GM12878 (cell line): ENCODE data around the gene PRPF18. TPM values are rescaled to one million over a fixed set of nuclear protein-coding genes. Genes with fewer than 3 reads are reported as not detected.

Experiments
- ATAC-seq: fragments of 200-7000 bp; cut with Tn5 transposase; 3 replicates; pipeline ENCODE4 v1.9.1; 2020; ENCODE audit warnings: mild to moderate bottlenecking, moderate library complexity
- BruUV-seq: library from RNA; stranded (reverse); fragments of 400-500 nt; replicated peaks from 2 replicates; lab custom pipeline; 2021; lab: Mats Ljungman, UMichigan
- CTCF ChIA-PET: fragments of 300-600 bp; sonication (Branson Sonifier 250); formaldehyde crosslinking; extraction: SDS; loops from one replicate; lab custom pipeline; 2021; ENCODE audit warnings: inconsistent platforms; lab: Yijun Ruan, JAX
- POLR2A ChIA-PET: fragments of 350-600 bp; formaldehyde crosslinking; extraction: SDS; loops from one replicate; lab custom pipeline; 2021; ENCODE audit warnings: inconsistent platforms; lab: Charles Lee
- RAD21 ChIA-PET: fragments of 300-600 bp; sonication (Branson Sonifier 250); formaldehyde crosslinking; loops from one replicate; lab custom pipeline; 2023; ENCODE audit warnings: antibody characterized with exemption; ENCODE audit not compliant: unreplicated experiment; lab: Charles Lee
- SMC1A ChIA-PET: fragments of 300-600 bp; sonication (Branson Sonifier 250); formaldehyde crosslinking; loops from one replicate; lab custom pipeline; 2023; ENCODE audit not compliant: unreplicated experiment, uncharacterized antibody; lab: Charles Lee
- DNase-seq: peaks from one replicate; pipeline ENCODE4 v3.0.0-alpha.2; 2011; ENCODE audit warnings: low read depth, low spot score
- FAIRE-seq: peaks from 3 replicates; lab custom pipeline; 2011; peaks lifted over from hg19 to GRCh38; lab: Jason Lieb, UNC
- H2AFZ ChIP-seq: 2 replicates; pipeline ENCODE4 v1.6.0; 2011; ENCODE audit warnings: low read depth, low read length, control low read depth; ENCODE audit not compliant: control insufficient read depth
- H3K27ac ChIP-seq: 2 replicates; pipeline ENCODE4 v1.5.1; 2011; ENCODE audit warnings: control low read depth; ENCODE audit not compliant: control insufficient read depth, insufficient read depth
- H3K27me3 ChIP-seq, 2 experiments: replicated peaks in 1 of 2; 2 replicates each; pipeline versions ENCODE4 v1.6.0 to v1.6.1; 2011; ENCODE audit warnings: low read length in 1 of 2; ENCODE audit not compliant: control insufficient read depth in 2 of 2, insufficient read depth in 2 of 2
- H3K36me3 ChIP-seq, 2 experiments: 2 replicates each; pipeline ENCODE4 v1.5.1; 2011; ENCODE audit warnings: low read length in 1 of 2; ENCODE audit not compliant: control insufficient read depth in 2 of 2, insufficient read depth in 2 of 2
- H3K4me1 ChIP-seq: 2 replicates; pipeline ENCODE4 v1.6.1; 2011; ENCODE audit warnings: mild to moderate bottlenecking, low read length, moderate library complexity, mixed read lengths; ENCODE audit not compliant: control insufficient read depth, insufficient read depth
- H3K4me2 ChIP-seq: 2 replicates; pipeline ENCODE4 v1.6.0; 2011; ENCODE audit warnings: control low read depth; ENCODE audit not compliant: control insufficient read depth, insufficient read depth
- H3K4me3 ChIP-seq: fragments of 200-600 bp; sonication (generic); 2 replicates; pipeline ENCODE4 v1.5.1; 2016
- H3K79me2 ChIP-seq: 2 replicates; pipeline ENCODE4 v1.6.0; 2011; ENCODE audit warnings: low read length; ENCODE audit not compliant: control insufficient read depth, insufficient read depth
- H3K9ac ChIP-seq: 2 replicates; pipeline ENCODE4 v1.8.0; 2011; ENCODE audit warnings: low read length, control low read depth, mixed read lengths; ENCODE audit not compliant: control insufficient read depth, insufficient read depth
- H3K9me3 ChIP-seq: replicated peaks from 3 replicates; pipeline ENCODE4 v1.5.1; 2011; ENCODE audit warnings: mild to moderate bottlenecking, low read length; ENCODE audit not compliant: control insufficient read depth, insufficient read depth
- H4K20me1 ChIP-seq: 2 replicates; pipeline ENCODE4 v1.6.0; 2011; ENCODE audit not compliant: control insufficient read depth, insufficient read depth
- CEBPZ ChIP-seq: fragments of 150-350 bp; IDR thresholded peaks from 2 replicates; pipeline ENCODE4 v1.6.1; 2016; ENCODE audit warnings: low read depth, low read length
- IKZF1 ChIP-seq: fragments of 450-650 bp; conservative IDR thresholded peaks from 2 replicates; pipeline ENCODE4 v1.6.1; 2017; ENCODE audit warnings: antibody characterized with exemption, mild to moderate bottlenecking
- JUNB ChIP-seq: IDR thresholded peaks from 2 replicates; pipeline ENCODE4 v1.6.1; 2016; ENCODE audit warnings: antibody characterized with exemption, mild to moderate bottlenecking
- MTA2 ChIP-seq: fragments of 450-650 bp; IDR thresholded peaks from 2 replicates; pipeline ENCODE4 v1.6.1; 2016; ENCODE audit warnings: low read depth, mild to moderate bottlenecking, moderate library complexity
- PBX3 ChIP-seq: IDR thresholded peaks from 2 replicates; pipeline ENCODE4 v1.6.1; 2011; ENCODE audit warnings: mild to moderate bottlenecking, low read depth, low read length, moderate library complexity; ENCODE audit not compliant: insufficient replicate concordance
- RUNX3 ChIP-seq: IDR thresholded peaks from 2 replicates; pipeline ENCODE4 v1.6.1; 2012; ENCODE audit warnings: low read length, inconsistent platforms
- SUZ12 ChIP-seq: fragments of 200-600 bp; sonication (generic); IDR thresholded peaks from one replicate; pipeline ENCODE4 v1.6.1; 2018; ENCODE audit warnings: antibody characterized with exemption, mild to moderate bottlenecking; ENCODE audit not compliant: unreplicated experiment
- TARDBP ChIP-seq: IDR thresholded peaks from 2 replicates; pipeline ENCODE4 v1.6.1; 2016; ENCODE audit warnings: borderline replicate concordance
- ZNF384 ChIP-seq: IDR thresholded peaks from 2 replicates; pipeline ENCODE4 v1.6.1; 2012; ENCODE audit warnings: low read depth, mild to moderate bottlenecking, low read length, improper control_type of control experiment, borderline replicate concordance
- ZSCAN29 ChIP-seq: fragments of 450-650 bp; IDR thresholded peaks from 2 replicates; pipeline ENCODE4 v1.6.1; 2017; ENCODE audit warnings: mild to moderate bottlenecking, moderate library complexity
- WGBS: methylation state at CpG from one replicate; pipeline ENCODE4 v1.1.6; 2016; ENCODE audit warnings: low lambda C conversion rate; ENCODE audit not compliant: insufficient replicate concordance, insufficient coverage; ENCODE audit errors: missing lambda C conversion rate; 5-methylcytosine and 5-hydroxymethylcytosine counted together
- in situ Hi-C: fragments of 300-500 bp; cut with MboI; formaldehyde crosslinking; loops from 9 replicates; pipeline ENCODE4 v1.14.3; 2018; ENCODE audit warnings: mixed read lengths
- intact Hi-C: fragments of 100-400 bp; cut with micrococcal nuclease; formaldehyde crosslinking; loops from one replicate; pipeline ENCODE4 v1.14.2; 2022; ENCODE audit not compliant: unreplicated experiment
- polyA plus RNA-seq, 11 experiments: library from polyadenylated mRNA; depleted of rRNA in 4 of 11; unstranded in 6 of 11; stranded (reverse) in 5 of 11; fragments of >200 nt; fragmentation: Nextera tagmentation in 4 of 11; fragmentation: Illumina TruSeq in 1 of 11; extraction: Ambion mirVana in 4 of 11; extraction: Trizol in 1 of 11; gene quantifications; 1 replicate in 1 of 11; 2 replicates in 10 of 11; pipeline versions ENCODE4 v1.2.1 to v1.2.3, GENCODE V29; 2011 to 2016; ENCODE audit warnings: inconsistent platforms in 2 of 11, missing spikeins in 2 of 11, low read depth in 1 of 11
- total RNA-seq, 4 experiments: library from RNA; depleted of rRNA in 3 of 4; stranded (reverse); fragments of >200 nt in 3 of 4; fragmentation: Illumina TruSeq in 1 of 4; extraction: Trizol in 1 of 4; gene quantifications; 2 replicates each; pipeline versions ENCODE4 v1.2.1 to v1.2.3, GENCODE V29; 2013 to 2021

Gene PRPF18
- total and polyA plus RNA-seq, 10 of the 15 experiments (the other 5 are each of a cell fraction or from before 2014, with no cell fraction given) = 15.6 to 35.8 (median 28.8) TPM

GRCh38 chr10:13633689-13634088 is 46.9 kb downstream of the PRPF18 start:
- in situ Hi-C loops (no loop called here), intact Hi-C loops (no loop called here)
- Histone ChIP-seq H3K79me2 (no peaks in the 10 kb centered on the region), H4K20me1 (no peaks in the 10 kb centered on the region), H3K4me3 (no peak overlapping the region), H3K4me1 (no peaks in the 10 kb centered on the region), H3K9ac (no peak overlapping the region), H3K27me3 (no peaks in the 10 kb centered on the region), H2AFZ (no peak overlapping the region), H3K4me2 (no peak overlapping the region), H3K9me3 (no peaks in the 10 kb centered on the region), H3K36me3 (peaks cover 3 to 6% of the 10 kb centered on the region in 2 experiments; a peak in 3 of 4 replicates), H3K27ac (no peak overlapping the region)
- BruUV-seq = no TSS peak
- SMC1A ChIA-PET = no interaction called here
- POLR2A ChIA-PET = no interaction called here
- FAIRE-seq (no peak), ATAC-seq (no peak), DNase-seq (no peak)
- 99% methylated on average over 7 of the region's 7 CpGs for WGBS
- TF ChIP-seq ZSCAN29 (no peak), ZNF384 (no peak), PBX3 (no peak), MTA2 (no peak), TARDBP (no peak), RUNX3 (no peak), IKZF1 (no peak), SUZ12 (no peak), CEBPZ (no peak), JUNB (no peak)
- CTCF ChIA-PET = interaction anchor here (0.8 kb wide), 1 partner anchor 15 kb away, joined by 3 read pairs; no protein-coding TSS in a partner anchor
- RAD21 ChIA-PET = no interaction called here
